Globus pallidus (tissue), 1 donor: ENCODE data around the gene KDM2B.

Source experiments
- DNase-seq: peaks from one replicate; pipeline ENCODE4 v3.0.0-alpha.2; 2015; ENCODE audit warnings: low spot score

KDM2B gene

GRCh38 chr12:121430833-121431415, 149.9 kb downstream of the KDM2B start:
- no peak for DNase-seq

GRCh38 chr12:121428883-121429282, 151.9 kb downstream of the KDM2B start:
- no peak for DNase-seq

- no peak for DNase-seq
These were observed 153.2 kb downstream of the KDM2B start for GRCh38 chr12:121427556-121428050.

- DNase-seq, result no peak
These were observed 156.2 kb downstream of the KDM2B start for GRCh38 chr12:121424624-121424975.

- DNase-seq, result no peak
These were observed 156.9 kb downstream of the KDM2B start for GRCh38 chr12:121423682-121424623.

GRCh38 chr12:121423253-121423652, 157.6 kb downstream of the KDM2B start:
- DNase-seq, result peak; percentile 41

GRCh38 chr12:121420109-121420508, 160.7 kb downstream of the KDM2B start:
- no peak for DNase-seq

- no peak for DNase-seq
These were observed 163.0 kb downstream of the KDM2B start for GRCh38 chr12:121417847-121418246.

- no peak for DNase-seq
These were observed 166.9 kb downstream of the KDM2B start for GRCh38 chr12:121413917-121414316.

GRCh38 chr12:121405211-121405610, 175.6 kb downstream of the KDM2B start:
- DNase-seq, result no peak

GRCh38 chr12:121404734-121405133, 176.1 kb downstream of the KDM2B start:
- DNase-seq, result no peak

GRCh38 chr12:121403721-121404120, 177.1 kb downstream of the KDM2B start:
- no peak for DNase-seq

GRCh38 chr12:121400332-121401139, 180.3 kb downstream of the KDM2B start:
- DNase-seq, result peak; percentile 23

- peak; percentile 97 for DNase-seq
These were observed 181.2 kb downstream of the KDM2B start, which contains the start of gene RNF34 for GRCh38 chr12:121399391-121400331. Gene RNF34 (plus strand): TSS chr12:121400118. CDS start chr12:121400213, 95 bp downstream.

GRCh38 chr12:121398355-121398754, 182.5 kb downstream of the KDM2B start:
- no peak for DNase-seq

- DNase-seq, result no peak
These were observed 183.3 kb downstream of the KDM2B start for GRCh38 chr12:121397521-121397920.

GRCh38 chr12:121392325-121392716, 188.5 kb downstream of the KDM2B start:
- no peak for DNase-seq

GRCh38 chr12:121391619-121392324, 189.1 kb downstream of the KDM2B start:
- no peak for DNase-seq

GRCh38 chr12:121390856-121391255, 190.0 kb downstream of the KDM2B start:
- DNase-seq, result no peak

GRCh38 chr12:121388421-121388981, 192.3 kb downstream of the KDM2B start:
- DNase-seq, result no peak
